PC-9 (cell line): ENCODE data around the gene HPD. TPM values are rescaled to one million over a fixed set of nuclear protein-coding genes. Genes with fewer than 3 reads are reported as not detected.
A peak's percentile ranks its signal among the peaks of the same experiment; 100 is the strongest.

Experiments used
- BruUV-seq: library from RNA; stranded (reverse); fragments of 400-500 nt; replicated peaks from 2 replicates; lab custom pipeline; 2021; lab: Mats Ljungman, UMichigan
- CTCF ChIA-PET: fragments of 300-600 bp; sonication (Branson Sonifier 250); formaldehyde crosslinking; loops from one replicate; lab custom pipeline; 2022; ENCODE audit warnings: antibody characterized with exemption; lab: Charles Lee
- POLR2A ChIA-PET: fragments of 300-600 bp; sonication (Branson Sonifier 250); formaldehyde crosslinking; loops from one replicate; lab custom pipeline; 2022; ENCODE audit warnings: antibody characterized with exemption; ENCODE audit not compliant: unreplicated experiment; lab: Charles Lee
- DNase-seq, 2 experiments: peaks; one replicate each; pipeline versions ENCODE4 v3.0.0 to v3.0.0-alpha.2; 2015 to 2022; ENCODE audit warnings: mixed read lengths in 1 of 2
- H2AFZ ChIP-seq: fragments of 200-600 bp; sonication (generic); 2 replicates; pipeline ENCODE4 v1.8.1; 2017; ENCODE audit warnings: antibody characterized with exemption
- H3F3A ChIP-seq: fragments of 200-600 bp; sonication (generic); 2 replicates; pipeline ENCODE4 v1.8.1; 2017; ENCODE audit warnings: antibody characterized with exemption, mild to moderate bottlenecking, low read depth; ENCODE audit not compliant: insufficient read depth
- H3K27ac ChIP-seq: fragments of 200-600 bp; sonication (generic); 2 replicates; pipeline ENCODE4 v1.6.1; 2016; ENCODE audit warnings: mixed run types
- H3K27me3 ChIP-seq: fragments of 200-600 bp; sonication (generic); 2 replicates; pipeline ENCODE4 v1.6.1; 2016; ENCODE audit warnings: low read depth, mixed run types; ENCODE audit not compliant: insufficient read depth
- H3K36me3 ChIP-seq: fragments of 200-600 bp; sonication (generic); 2 replicates; pipeline ENCODE4 v1.6.1; 2016; ENCODE audit warnings: low read depth, mixed run types
- H3K4me1 ChIP-seq: fragments of 200-600 bp; sonication (generic); replicated peaks from 2 replicates; pipeline ENCODE4 v1.6.1; 2016; ENCODE audit warnings: mixed run types; ENCODE audit not compliant: insufficient read depth
- H3K4me2 ChIP-seq: fragments of 200-600 bp; sonication (generic); 2 replicates; pipeline ENCODE4 v1.6.1; 2017; ENCODE audit warnings: mixed run types
- H3K4me3 ChIP-seq: fragments of 200-600 bp; sonication (generic); 2 replicates; pipeline ENCODE4 v1.6.1; 2016; ENCODE audit warnings: mixed run types
- H3K79me2 ChIP-seq: fragments of 200-600 bp; sonication (generic); 2 replicates; pipeline ENCODE4 v1.6.1; 2017; ENCODE audit warnings: low read depth, mixed run types
- H3K9me2 ChIP-seq: fragments of 200-600 bp; sonication (generic); 2 replicates; pipeline ENCODE4 v1.8.1; 2017; ENCODE audit warnings: mild to moderate bottlenecking; ENCODE audit not compliant: insufficient read depth
- H3K9me3 ChIP-seq: fragments of 200-600 bp; sonication (generic); 2 replicates; pipeline ENCODE4 v1.8.1; 2016; ENCODE audit warnings: low read depth; ENCODE audit not compliant: insufficient read depth
- H4K20me1 ChIP-seq: fragments of 200-600 bp; sonication (generic); 2 replicates; pipeline ENCODE4 v1.8.1; 2017; ENCODE audit not compliant: insufficient read depth
- EZH2 ChIP-seq: fragments of 200-600 bp; sonication (generic); IDR thresholded peaks from 2 replicates; pipeline ENCODE4 v1.8.0; 2017; ENCODE audit warnings: antibody characterized with exemption, low read depth
- intact Hi-C: fragments of 100-400 bp; cut with micrococcal nuclease; formaldehyde crosslinking; loops from one replicate; pipeline ENCODE4 v1.10.0; 2022; ENCODE audit not compliant: unreplicated experiment
- total RNA-seq: library from RNA; stranded (reverse); gene quantifications from 2 replicates; pipeline ENCODE4 v1.2.3, GENCODE V29; 2021
- TF ChIP-seq, protein P1 (sequence below): fragments of 200-600 bp; sonication (generic); conservative IDR thresholded peaks from 2 replicates; pipeline ENCODE4 v1.6.1; 2017; ENCODE audit warnings: mixed run types, antibody characterized with exemption, mild to moderate bottlenecking, moderate library complexity

HPD gene
- total RNA-seq, 1 experiment from 2014 or later, result 0.92 TPM

GRCh38 chr12:121839106-121839992 is 19.3 kb downstream of the HPD start:
- peak; percentile 91 to 100 for DNase-seq
- Histone ChIP-seq H3K9me2 (no peaks in the 10 kb centered on the region), H3K4me3 (peak overlapping the region; percentile 60), H3F3A (peaks cover 16% of the 10 kb centered on the region; the same call in 1 of the 2 replicates), H3K79me2 (no peaks in the 10 kb centered on the region), H3K27ac (no peak overlapping the region), H3K4me1 (no peaks in the 10 kb centered on the region; the same call in 1 of the 2 replicates), H2AFZ (peak overlapping the region; percentile 78), H3K9me3 (no peaks in the 10 kb centered on the region), H4K20me1 (no peaks in the 10 kb centered on the region), H3K4me2 (peak overlapping the region; percentile 76), H3K36me3 (no peaks in the 10 kb centered on the region), H3K27me3 (no peaks in the 10 kb centered on the region)
- TF ChIP-seq, protein P1, sequence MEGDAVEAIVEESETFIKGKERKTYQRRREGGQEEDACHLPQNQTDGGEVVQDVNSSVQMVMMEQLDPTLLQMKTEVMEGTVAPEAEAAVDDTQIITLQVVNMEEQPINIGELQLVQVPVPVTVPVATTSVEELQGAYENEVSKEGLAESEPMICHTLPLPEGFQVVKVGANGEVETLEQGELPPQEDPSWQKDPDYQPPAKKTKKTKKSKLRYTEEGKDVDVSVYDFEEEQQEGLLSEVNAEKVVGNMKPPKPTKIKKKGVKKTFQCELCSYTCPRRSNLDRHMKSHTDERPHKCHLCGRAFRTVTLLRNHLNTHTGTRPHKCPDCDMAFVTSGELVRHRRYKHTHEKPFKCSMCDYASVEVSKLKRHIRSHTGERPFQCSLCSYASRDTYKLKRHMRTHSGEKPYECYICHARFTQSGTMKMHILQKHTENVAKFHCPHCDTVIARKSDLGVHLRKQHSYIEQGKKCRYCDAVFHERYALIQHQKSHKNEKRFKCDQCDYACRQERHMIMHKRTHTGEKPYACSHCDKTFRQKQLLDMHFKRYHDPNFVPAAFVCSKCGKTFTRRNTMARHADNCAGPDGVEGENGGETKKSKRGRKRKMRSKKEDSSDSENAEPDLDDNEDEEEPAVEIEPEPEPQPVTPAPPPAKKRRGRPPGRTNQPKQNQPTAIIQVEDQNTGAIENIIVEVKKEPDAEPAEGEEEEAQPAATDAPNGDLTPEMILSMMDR, result no peak; the same call in 1 of the 2 replicates
- TF ChIP-seq EZH2, result no peak
- ChIA-PET CTCF (interaction anchor here (0.6 kb wide), 1 partner anchor 578 kb away, joined by 3 read pairs; no protein-coding TSS in a partner anchor), POLR2A (no interaction called here)
- intact Hi-C loops, result loop anchor here (1.0 kb wide), 1 partner anchor 49 kb away; the partner anchor contains the start of gene PSMD9
- BruUV-seq, result no TSS peak

DNA sequence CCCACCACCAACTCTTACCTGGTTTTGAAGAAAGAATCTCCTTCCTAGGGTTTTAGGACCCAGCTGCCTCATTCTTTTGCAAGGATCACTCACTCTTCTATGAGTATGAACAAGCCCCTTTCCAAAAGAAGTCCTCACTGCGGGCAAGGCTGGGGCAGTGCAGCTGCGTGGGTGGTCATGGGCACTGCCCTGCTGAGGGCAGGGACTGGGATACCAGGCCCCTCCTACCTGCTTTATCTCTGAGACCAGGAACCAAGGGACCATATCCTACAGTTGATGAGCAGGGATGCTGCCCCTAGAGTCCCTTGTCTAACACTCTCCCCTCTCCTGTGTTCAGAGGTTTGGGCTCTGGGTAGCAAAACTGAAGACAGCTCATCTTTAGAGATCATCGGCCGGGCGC is 20.5 kb downstream of the HPD start:
- Histone ChIP-seq H3K36me3 (no peaks in the 10 kb centered on the region), H3K27ac (no peak overlapping the region), H2AFZ (no peak overlapping the region), H3K4me3 (no peak overlapping the region), H3K79me2 (no peaks in the 10 kb centered on the region), H4K20me1 (no peaks in the 10 kb centered on the region), H3K9me3 (no peaks in the 10 kb centered on the region), H3F3A (peaks cover 22% of the 10 kb centered on the region; the same call in 1 of the 2 replicates), H3K4me2 (no peak overlapping the region), H3K9me2 (no peaks in the 10 kb centered on the region), H3K27me3 (no peaks in the 10 kb centered on the region), H3K4me1 (no peaks in the 10 kb centered on the region; the same call in 1 of the 2 replicates)
- CTCF ChIA-PET, result interaction anchor here (1.0 kb wide), 1 partner anchor 23 kb away, joined by 3 read pairs; no protein-coding TSS in a partner anchor
- POLR2A ChIA-PET, result interaction anchor here (0.6 kb wide), 1 partner anchor 628 kb away, joined by 4 read pairs; no protein-coding TSS in a partner anchor
- intact Hi-C loops, result no loop called here
- no peak for TF ChIP-seq EZH2
- TF ChIP-seq, protein P1, result no peak
- no peak for DNase-seq
- no TSS peak for BruUV-seq

DNA sequence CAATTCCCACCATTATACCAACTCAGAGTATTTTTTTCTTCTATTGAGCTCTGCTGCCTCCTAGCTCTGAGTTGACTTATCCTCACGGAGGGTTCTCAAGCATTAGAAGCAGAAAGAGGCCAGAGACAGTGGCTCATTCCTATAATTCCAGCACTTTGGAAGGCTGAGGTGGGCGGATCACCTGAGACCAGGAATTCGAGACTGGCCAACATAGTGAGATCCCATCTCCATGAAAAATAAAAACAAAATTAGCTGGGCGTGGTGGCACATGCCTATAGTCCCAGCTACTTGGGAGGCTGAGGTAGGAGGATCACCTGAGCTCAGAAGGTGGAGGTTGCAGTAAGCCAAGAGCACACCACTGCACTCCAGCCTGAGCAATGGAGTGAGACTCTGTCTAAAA is 21.0 kb downstream of the HPD start:
- no peak overlapping the region for H2AFZ ChIP-seq
- no peak overlapping the region for H3K27ac ChIP-seq
- no peak overlapping the region for H3K4me2 ChIP-seq
- ChIA-PET CTCF (interaction anchor here (0.6 to 1.0 kb wide), 2 partner anchors 22 to 41 kb away, joined by 3 to 4 read pairs; no protein-coding TSS in a partner anchor), POLR2A (no interaction called here)
- TF ChIP-seq, protein P1, result no peak
- no peak for TF ChIP-seq EZH2
- H3K79me2 ChIP-seq, result no peaks in the 10 kb centered on the region
- no peak for DNase-seq
- no peak overlapping the region for H3K4me3 ChIP-seq
- no peaks in the 10 kb centered on the region for H3K9me2 ChIP-seq
- H3K4me1 ChIP-seq, result no peaks in the 10 kb centered on the region
- H3K36me3 ChIP-seq, result no peaks in the 10 kb centered on the region
- no peaks in the 10 kb centered on the region for H4K20me1 ChIP-seq
- no peaks in the 10 kb centered on the region for H3K27me3 ChIP-seq
- peaks cover 22% of the 10 kb centered on the region; the same call in 1 of the 2 replicates for H3F3A ChIP-seq
- H3K9me3 ChIP-seq, result no peaks in the 10 kb centered on the region
- intact Hi-C loops, result no loop called here
- BruUV-seq, result no TSS peak
